Nephron (organoid): Measurements from ENCODE around the gene TRAF3IP3.

Source experiments
- H3K27ac Mint-ChIP-seq, 3 experiments: 2 replicates each; pipeline ENCODE4 v1.8.0; 2020; ENCODE audit warnings: mixed read lengths in 3 of 3, mild to moderate bottlenecking in 2 of 3, moderate library complexity in 1 of 3
- H3K27me3 Mint-ChIP-seq: 2 replicates; pipeline ENCODE4 v1.8.0; 2021; ENCODE audit warnings: low read depth, mild to moderate bottlenecking, moderate library complexity, mixed read lengths
- H3K36me3 Mint-ChIP-seq: 2 replicates; pipeline ENCODE4 v1.8.0; 2020; ENCODE audit warnings: low read depth, mixed read lengths
- H3K4me1 Mint-ChIP-seq: 2 replicates; pipeline ENCODE4 v1.8.0; 2020; ENCODE audit warnings: mixed read lengths
- H3K4me3 Mint-ChIP-seq, 3 experiments: 2 replicates each; pipeline ENCODE4 v1.8.0; 2020; ENCODE audit warnings: mild to moderate bottlenecking in 3 of 3, mixed read lengths in 3 of 3, moderate library complexity in 2 of 3
- H3K9me3 Mint-ChIP-seq: 2 replicates; pipeline ENCODE4 v1.8.0; 2020; ENCODE audit warnings: mixed read lengths
- TF ChIP-seq, protein P1 (sequence below), 3 experiments: fragments of 200-600 bp; sonication (generic); IDR thresholded peaks; one replicate each; pipeline ENCODE4 v1.5.0; 2021; ENCODE audit warnings: antibody characterized with exemption in 3 of 3; ENCODE audit not compliant: unreplicated experiment in 3 of 3

Gene TRAF3IP3

DNA sequence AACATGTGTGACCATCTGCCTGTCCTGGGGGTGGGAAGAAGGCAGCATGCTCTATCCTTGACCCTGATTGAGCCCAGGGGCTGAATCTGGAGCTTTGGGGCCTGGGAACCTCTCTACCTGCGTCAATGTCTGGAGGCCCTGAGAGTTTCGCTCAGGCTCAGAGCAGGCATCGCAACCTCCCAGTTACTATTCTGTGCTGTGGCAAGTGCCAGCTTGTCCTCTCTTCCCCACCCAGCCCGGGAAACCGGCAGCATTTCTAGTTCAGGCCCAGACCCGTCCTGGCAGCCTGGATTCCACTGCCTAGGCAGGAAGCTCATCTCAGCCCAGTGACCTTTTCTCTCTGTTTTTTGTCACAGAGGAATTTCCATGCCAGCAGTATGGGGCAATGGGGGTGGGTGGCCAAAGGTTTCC is 60.1 kb downstream of the TRAF3IP3 start:
- TF ChIP-seq, protein P1, sequence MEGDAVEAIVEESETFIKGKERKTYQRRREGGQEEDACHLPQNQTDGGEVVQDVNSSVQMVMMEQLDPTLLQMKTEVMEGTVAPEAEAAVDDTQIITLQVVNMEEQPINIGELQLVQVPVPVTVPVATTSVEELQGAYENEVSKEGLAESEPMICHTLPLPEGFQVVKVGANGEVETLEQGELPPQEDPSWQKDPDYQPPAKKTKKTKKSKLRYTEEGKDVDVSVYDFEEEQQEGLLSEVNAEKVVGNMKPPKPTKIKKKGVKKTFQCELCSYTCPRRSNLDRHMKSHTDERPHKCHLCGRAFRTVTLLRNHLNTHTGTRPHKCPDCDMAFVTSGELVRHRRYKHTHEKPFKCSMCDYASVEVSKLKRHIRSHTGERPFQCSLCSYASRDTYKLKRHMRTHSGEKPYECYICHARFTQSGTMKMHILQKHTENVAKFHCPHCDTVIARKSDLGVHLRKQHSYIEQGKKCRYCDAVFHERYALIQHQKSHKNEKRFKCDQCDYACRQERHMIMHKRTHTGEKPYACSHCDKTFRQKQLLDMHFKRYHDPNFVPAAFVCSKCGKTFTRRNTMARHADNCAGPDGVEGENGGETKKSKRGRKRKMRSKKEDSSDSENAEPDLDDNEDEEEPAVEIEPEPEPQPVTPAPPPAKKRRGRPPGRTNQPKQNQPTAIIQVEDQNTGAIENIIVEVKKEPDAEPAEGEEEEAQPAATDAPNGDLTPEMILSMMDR (IDR thresholded peaks at IDR 0.05; ENCODE audit: unreplicated experiment in 3 of 3) = no peak
- Mint-ChIP-seq H3K4me1 (no peaks in the 10 kb centered on the region), H3K4me3 (no peak overlapping the region), H3K36me3 (no peaks in the 10 kb centered on the region), H3K9me3 (no peaks in the 10 kb centered on the region), H3K27ac (no peak overlapping the region), H3K27me3 (peaks cover 31% of the 10 kb centered on the region)

DNA sequence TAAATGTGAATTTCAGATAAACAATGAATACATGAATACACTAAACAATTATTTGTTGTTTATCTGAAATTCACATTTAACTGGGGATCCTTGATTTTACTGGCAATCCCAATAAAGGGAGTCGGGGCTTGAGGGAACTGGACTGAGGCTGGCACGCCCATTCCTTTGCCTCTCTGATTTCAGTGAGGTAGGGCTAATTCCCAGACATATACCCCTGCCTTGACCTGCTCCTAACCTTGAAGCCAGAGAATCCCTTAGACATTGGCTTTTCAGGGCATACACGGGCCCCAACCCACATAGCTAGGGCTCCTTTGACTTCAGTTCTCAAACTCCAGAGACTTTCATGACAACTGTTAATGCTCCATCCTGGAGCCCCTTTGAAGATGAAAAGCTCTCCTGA is 61.1 kb downstream of the TRAF3IP3 start:
- Mint-ChIP-seq H3K36me3 (no peaks in the 10 kb centered on the region), H3K9me3 (no peaks in the 10 kb centered on the region), H3K4me1 (no peaks in the 10 kb centered on the region), H3K27ac (no peak overlapping the region), H3K27me3 (peaks cover 37% of the 10 kb centered on the region), H3K4me3 (no peak overlapping the region)
- TF ChIP-seq, protein P1 (IDR thresholded peaks at IDR 0.05; ENCODE audit: unreplicated experiment in 3 of 3) = no peak

DNA sequence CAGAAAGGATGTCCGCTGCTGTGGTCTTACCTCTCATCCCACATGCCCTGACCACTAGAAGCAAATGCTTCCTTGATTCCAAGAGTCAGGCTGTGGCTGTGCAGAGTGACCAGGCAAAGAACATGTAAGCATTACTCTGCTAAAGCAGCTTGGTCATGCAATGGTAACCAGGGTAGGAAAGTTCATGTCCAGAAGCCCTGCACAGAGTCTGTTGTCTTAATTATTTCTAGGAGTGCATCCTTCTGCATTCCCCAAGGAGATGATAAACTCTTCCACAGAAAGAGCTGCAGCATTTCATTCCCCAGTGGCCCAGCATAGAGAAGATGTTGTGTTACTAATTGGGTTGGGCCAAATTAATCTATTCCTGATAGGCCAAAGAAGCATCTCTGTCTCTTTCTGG is 61.8 kb downstream of the TRAF3IP3 start:
- Mint-ChIP-seq H3K4me3 (no peak overlapping the region), H3K36me3 (no peaks in the 10 kb centered on the region), H3K9me3 (no peaks in the 10 kb centered on the region), H3K4me1 (no peaks in the 10 kb centered on the region), H3K27ac (no peak overlapping the region), H3K27me3 (peaks cover 36% of the 10 kb centered on the region)
- TF ChIP-seq, protein P1 (IDR thresholded peaks at IDR 0.05; ENCODE audit: unreplicated experiment in 3 of 3) = no peak

DNA sequence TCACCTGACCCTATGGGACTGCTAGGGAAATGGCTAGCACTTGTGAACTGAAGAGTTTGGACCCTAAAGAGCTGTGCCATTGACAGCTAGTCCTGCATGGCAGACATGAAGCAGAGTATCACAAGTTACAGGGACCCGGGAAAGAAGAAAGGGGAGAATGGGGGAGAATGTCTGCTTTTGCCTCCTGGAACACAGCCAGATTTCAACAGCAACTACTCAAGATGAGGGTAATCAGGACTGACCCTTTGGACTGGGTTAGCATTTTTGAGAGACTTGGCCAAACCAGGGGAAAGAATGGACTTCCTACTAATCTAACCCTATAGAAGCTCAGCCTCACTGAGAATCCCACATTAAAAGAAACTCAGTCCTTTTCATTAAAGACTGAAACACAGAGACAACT is 63.2 kb downstream of the TRAF3IP3 start:
- H3K27me3 Mint-ChIP-seq = peaks cover 37% of the 10 kb centered on the region
- no peak overlapping the region for H3K27ac Mint-ChIP-seq
- no peaks in the 10 kb centered on the region for H3K36me3 Mint-ChIP-seq
- TF ChIP-seq, protein P1 (IDR thresholded peaks at IDR 0.05; ENCODE audit: unreplicated experiment in 3 of 3) = no peak
- H3K4me1 Mint-ChIP-seq = peaks cover 6% of the 10 kb centered on the region
- H3K9me3 Mint-ChIP-seq = no peaks in the 10 kb centered on the region
- H3K4me3 Mint-ChIP-seq = no peak overlapping the region

DNA sequence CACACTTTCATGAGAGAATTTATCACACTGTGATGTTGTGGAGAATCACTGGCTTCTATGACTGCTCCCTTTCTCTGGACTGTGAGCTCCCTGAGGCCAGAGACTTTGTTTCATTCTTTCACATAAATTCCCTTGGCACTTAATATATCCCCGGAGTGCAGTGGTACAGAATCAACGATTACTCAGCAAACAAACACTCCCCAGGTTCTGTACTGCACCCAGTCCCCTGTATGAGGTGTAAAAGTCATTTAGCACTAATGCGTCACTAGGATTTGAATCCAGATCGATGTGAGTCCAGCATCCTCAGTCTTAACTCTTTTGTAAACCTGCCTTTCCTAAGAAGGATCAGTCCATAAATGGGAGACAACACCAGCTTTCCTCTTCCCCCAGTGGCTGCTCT is 65.1 kb downstream of the TRAF3IP3 start:
- TF ChIP-seq, protein P1 (IDR thresholded peaks at IDR 0.05; ENCODE audit: unreplicated experiment in 3 of 3) = no peak
- H3K27ac Mint-ChIP-seq = no peak overlapping the region
- peaks cover 10% of the 10 kb centered on the region for H3K4me1 Mint-ChIP-seq
- H3K36me3 Mint-ChIP-seq = no peaks in the 10 kb centered on the region
- H3K9me3 Mint-ChIP-seq = no peaks in the 10 kb centered on the region
- H3K27me3 Mint-ChIP-seq = peaks cover 37% of the 10 kb centered on the region
- no peak overlapping the region for H3K4me3 Mint-ChIP-seq

DNA sequence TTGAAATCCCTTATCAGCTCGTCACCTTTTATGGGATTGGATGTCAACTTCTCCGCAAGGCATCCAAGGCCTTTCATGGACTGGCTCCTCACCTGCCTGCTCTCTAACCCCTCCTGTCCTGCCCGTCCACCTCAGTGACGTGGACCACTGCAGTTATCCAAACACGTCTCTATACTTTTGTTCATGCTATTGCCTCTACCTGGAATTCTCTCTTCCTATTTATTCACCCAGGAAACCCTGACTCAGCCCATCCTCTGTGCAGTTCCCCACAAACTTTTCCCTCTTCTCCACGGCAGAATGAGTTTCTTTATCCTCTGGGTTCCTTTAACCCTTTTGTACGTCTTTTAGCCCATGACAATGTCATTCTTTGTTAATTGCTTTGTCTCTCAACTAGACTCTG is 66.9 kb downstream of the TRAF3IP3 start:
- H3K27me3 Mint-ChIP-seq = peaks cover 31% of the 10 kb centered on the region
- H3K4me1 Mint-ChIP-seq = peaks cover 19% of the 10 kb centered on the region
- TF ChIP-seq, protein P1 (IDR thresholded peaks at IDR 0.05; ENCODE audit: unreplicated experiment in 3 of 3) = no peak
- H3K9me3 Mint-ChIP-seq = no peaks in the 10 kb centered on the region
- peak overlapping the region in 1 of 3 experiments; percentile 1 for H3K27ac Mint-ChIP-seq
- no peak overlapping the region for H3K4me3 Mint-ChIP-seq
- no peaks in the 10 kb centered on the region for H3K36me3 Mint-ChIP-seq
